ENCODE results near the gene GARIN1A. TPM values are rescaled to one million over a fixed set of nuclear protein-coding genes. Genes with fewer than 3 reads are reported as not detected.

Gene GARIN1A
- total RNA-seq, 2 experiments from 2014 or later = 0.06 to 0.29 TPM

DNA sequence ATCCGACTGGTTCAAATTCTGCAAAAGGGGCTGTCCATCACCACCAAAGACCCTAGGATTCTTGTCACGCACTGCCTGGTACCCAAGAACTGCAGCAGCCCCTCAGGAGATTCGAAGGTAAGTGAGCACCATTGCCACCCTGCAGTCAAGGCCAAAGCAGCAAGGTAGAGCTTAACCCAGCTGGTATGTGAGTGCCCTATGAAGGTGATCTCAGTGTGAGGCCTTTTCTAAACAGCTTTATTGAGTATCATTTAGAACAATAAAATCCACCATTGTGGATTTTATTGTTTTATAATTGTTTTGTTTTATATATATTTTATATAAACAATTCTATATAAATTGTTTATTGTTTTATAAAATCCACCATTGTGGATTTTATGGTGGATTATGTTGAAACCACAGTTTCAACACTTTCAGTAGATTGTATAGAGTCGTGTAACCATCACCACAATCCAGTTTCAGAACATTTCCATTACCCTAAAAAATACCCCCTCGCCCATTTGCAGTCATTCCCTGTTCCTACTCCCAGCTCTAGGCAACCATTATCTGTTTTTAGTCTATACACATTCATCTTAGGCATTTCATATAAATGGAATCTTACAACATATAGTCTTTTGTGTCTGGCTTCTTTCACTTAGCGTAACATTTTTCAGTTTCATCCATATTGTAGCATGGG lies 47.0 kb downstream of the GARIN1A start:
- DNase-seq (ENCODE audit: low spot score) = no peak
- Histone ChIP-seq H4K20me1 (ENCODE audit: insufficient read depth, low read length) (no peaks in the 10 kb centered on the region), H3K4me1 (ENCODE audit: insufficient read depth, low read length, poor library complexity, severe bottlenecking) (no peaks in the 10 kb centered on the region), H3K79me2 (ENCODE audit: insufficient read depth, low read depth, low read length) (no peaks in the 10 kb centered on the region), H3K36me3 (ENCODE audit: insufficient read depth, low read length) (no peaks in the 10 kb centered on the region), H3K9me3 (ENCODE audit: low read length) (no peaks in the 10 kb centered on the region), H3K9me2 (ENCODE audit: insufficient read depth, low read length) (no peaks in the 10 kb centered on the region), H2AFZ (ENCODE audit: low read length) (no peak overlapping the region), H3K27ac (ENCODE audit: low read depth, low read length, poor library complexity, severe bottlenecking) (no peak overlapping the region), H3K4me3 (ENCODE audit: low read depth, low read length, poor library complexity, severe bottlenecking) (no peak overlapping the region), H3K4me2 (ENCODE audit: low read length) (no peak overlapping the region)
- ChIA-PET CTCF (ENCODE audit: unreplicated experiment) (interaction anchor here (1.2 kb wide), 1 partner anchor 19 kb away, joined by 5 read pairs; no protein-coding TSS in a partner anchor), POLR2A (no interaction called here)
- intact Hi-C loops (cut with micrococcal nuclease; ENCODE audit: unreplicated experiment) = no loop called here
- BruUV-seq (replicated peaks) = no TSS peak
- no peak for TF ChIP-seq EZH2phosphoT487 (IDR thresholded peaks at IDR 0.05; ENCODE audit: borderline replicate concordance, low read depth, low read length)
- TF ChIP-seq, protein P1, sequence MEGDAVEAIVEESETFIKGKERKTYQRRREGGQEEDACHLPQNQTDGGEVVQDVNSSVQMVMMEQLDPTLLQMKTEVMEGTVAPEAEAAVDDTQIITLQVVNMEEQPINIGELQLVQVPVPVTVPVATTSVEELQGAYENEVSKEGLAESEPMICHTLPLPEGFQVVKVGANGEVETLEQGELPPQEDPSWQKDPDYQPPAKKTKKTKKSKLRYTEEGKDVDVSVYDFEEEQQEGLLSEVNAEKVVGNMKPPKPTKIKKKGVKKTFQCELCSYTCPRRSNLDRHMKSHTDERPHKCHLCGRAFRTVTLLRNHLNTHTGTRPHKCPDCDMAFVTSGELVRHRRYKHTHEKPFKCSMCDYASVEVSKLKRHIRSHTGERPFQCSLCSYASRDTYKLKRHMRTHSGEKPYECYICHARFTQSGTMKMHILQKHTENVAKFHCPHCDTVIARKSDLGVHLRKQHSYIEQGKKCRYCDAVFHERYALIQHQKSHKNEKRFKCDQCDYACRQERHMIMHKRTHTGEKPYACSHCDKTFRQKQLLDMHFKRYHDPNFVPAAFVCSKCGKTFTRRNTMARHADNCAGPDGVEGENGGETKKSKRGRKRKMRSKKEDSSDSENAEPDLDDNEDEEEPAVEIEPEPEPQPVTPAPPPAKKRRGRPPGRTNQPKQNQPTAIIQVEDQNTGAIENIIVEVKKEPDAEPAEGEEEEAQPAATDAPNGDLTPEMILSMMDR (conservative IDR thresholded peaks at IDR 0.05; ENCODE audit: low read length) = no peak

DNA sequence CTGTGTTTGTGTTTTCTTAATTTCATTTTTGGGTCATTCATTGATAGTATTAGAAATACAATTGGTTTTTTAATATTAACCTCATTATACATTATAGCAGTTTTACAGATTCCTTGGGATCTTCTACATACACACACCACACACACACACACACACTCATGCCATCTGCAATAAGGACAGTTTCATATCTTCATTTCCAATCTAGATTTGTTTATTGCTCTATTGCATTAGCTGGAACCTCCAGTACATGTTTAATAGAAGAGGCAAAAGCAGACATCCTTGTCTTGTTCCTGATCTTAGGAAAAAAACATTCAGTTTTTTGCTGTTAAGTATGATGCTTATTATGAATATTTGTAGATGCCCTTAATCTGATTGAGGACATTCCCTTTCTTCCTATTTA lies 49.3 kb downstream of the GARIN1A start:
- TF ChIP-seq EZH2phosphoT487 (IDR thresholded peaks at IDR 0.05; ENCODE audit: borderline replicate concordance, low read depth, low read length) = no peak
- TF ChIP-seq, protein P1 (conservative IDR thresholded peaks at IDR 0.05; ENCODE audit: low read length) = no peak
- H2AFZ ChIP-seq (ENCODE audit: low read length) = no peak overlapping the region
- H3K36me3 ChIP-seq (ENCODE audit: insufficient read depth, low read length) = no peaks in the 10 kb centered on the region
- no peak for DNase-seq (ENCODE audit: low spot score)
- no peak overlapping the region for H3K4me3 ChIP-seq (ENCODE audit: low read depth, low read length, poor library complexity, severe bottlenecking)
- H3K9me3 ChIP-seq (ENCODE audit: low read length) = no peaks in the 10 kb centered on the region
- intact Hi-C loops (cut with micrococcal nuclease; ENCODE audit: unreplicated experiment) = no loop called here
- no peak overlapping the region for H3K4me2 ChIP-seq (ENCODE audit: low read length)
- no peaks in the 10 kb centered on the region for H3K4me1 ChIP-seq (ENCODE audit: insufficient read depth, low read length, poor library complexity, severe bottlenecking)
- no TSS peak for BruUV-seq (replicated peaks)
- no peaks in the 10 kb centered on the region for H3K9me2 ChIP-seq (ENCODE audit: insufficient read depth, low read length)
- no peak overlapping the region for H3K27ac ChIP-seq (ENCODE audit: low read depth, low read length, poor library complexity, severe bottlenecking)
- H4K20me1 ChIP-seq (ENCODE audit: insufficient read depth, low read length) = no peaks in the 10 kb centered on the region
- no peaks in the 10 kb centered on the region for H3K79me2 ChIP-seq (ENCODE audit: insufficient read depth, low read depth, low read length)
- CTCF ChIA-PET (ENCODE audit: unreplicated experiment) = no interaction called here
- POLR2A ChIA-PET = interaction anchor here (0.5 kb wide), 1 partner anchor 151 kb away, joined by 4 read pairs; no protein-coding TSS in a partner anchor

Small RNAs within 50 kb of the gene (small RNA-seq; reads per million reads assigned to genes)
- gene RNA5SP242 (11.7 reads per million, percentile 96 among the genes with 10 or more reads in this experiment), gene RNA5SP243 (20.1 reads per million, percentile 97 among the genes with 10 or more reads in this experiment), gene RNU6-177P (not detected)

Other genes starting within 250 kb of the GARIN1A start
- 23.7 and 33.9 TPM in 2 replicates for gene HILPDA, start 216.4 kb upstream of the GARIN1A start, total RNA-seq (2014; rRNA removed; shearing (Covaris generic))
- 19.4 and 22.4 TPM in 2 replicates for gene HILPDA, start 216.4 kb upstream of the GARIN1A start, total RNA-seq (2022)
- gene METTL2B, start 195.5 kb upstream of the GARIN1A start, total RNA-seq (2014; rRNA removed; shearing (Covaris generic)) = 25.4 and 27.8 TPM in 2 replicates
- gene METTL2B, start 195.5 kb upstream of the GARIN1A start, total RNA-seq (2022) = 35.4 and 40.7 TPM in 2 replicates
- 45.6 and 61.3 TPM in 2 replicates for gene CALU, start 67.1 kb downstream of the GARIN1A start, total RNA-seq (2014; rRNA removed; shearing (Covaris generic))
- 52.8 and 57.7 TPM in 2 replicates for gene CALU, start 67.1 kb downstream of the GARIN1A start, total RNA-seq (2022)
- not detected in 2 replicates for gene OPN1SW, start 103.5 kb downstream of the GARIN1A start, total RNA-seq (2014; rRNA removed; shearing (Covaris generic))
- gene OPN1SW, start 103.5 kb downstream of the GARIN1A start, total RNA-seq (2022) = not detected in 2 replicates
- 11.0 and 11.7 TPM in 2 replicates for gene CCDC136, start 119.7 kb downstream of the GARIN1A start, total RNA-seq (2014; rRNA removed; shearing (Covaris generic))
- gene CCDC136, start 119.7 kb downstream of the GARIN1A start, total RNA-seq (2022) = 33.5 and 38.7 TPM in 2 replicates
- gene FLNC, start 158.1 kb downstream of the GARIN1A start, total RNA-seq (2014; rRNA removed; shearing (Covaris generic)) = 0.03 and 0.05 TPM in 2 replicates
- 0.06 TPM in 2 replicates for gene FLNC, start 158.1 kb downstream of the GARIN1A start, total RNA-seq (2022)
- 84.9 and 108 TPM in 2 replicates for gene ATP6V1F, start 190.6 kb downstream of the GARIN1A start, total RNA-seq (2014; rRNA removed; shearing (Covaris generic))
- gene ATP6V1F, start 190.6 kb downstream of the GARIN1A start, total RNA-seq (2022) = 149 and 155 TPM in 2 replicates
- gene KCP, start 238.4 kb downstream of the GARIN1A start, total RNA-seq (2014; rRNA removed; shearing (Covaris generic)) = 0.90 and 2.3 TPM in 2 replicates
- 1.4 TPM in 2 replicates for gene KCP, start 238.4 kb downstream of the GARIN1A start, total RNA-seq (2022)

Measured in OCI-LY7 (cell line).